Ishikawa (cell line): ENCODE results near the gene MAPK8IP1.

Experiments
- CEBPB ChIP-seq: IDR thresholded peaks from 2 replicates; pipeline ENCODE4 v1.6.1; 2012
- CREB1 ChIP-seq: IDR thresholded peaks from 2 replicates; pipeline ENCODE4 v1.6.1; 2012; ENCODE audit warnings: low read depth
- EGR1 ChIP-seq: IDR thresholded peaks from 2 replicates; pipeline ENCODE4 v1.6.1; 2012
- EP300 ChIP-seq: IDR thresholded peaks from 2 replicates; pipeline ENCODE4 v1.6.1; 2012; ENCODE audit warnings: borderline replicate concordance
- FOXM1 ChIP-seq: IDR thresholded peaks from 2 replicates; pipeline ENCODE4 v1.6.1; 2012; ENCODE audit warnings: low read depth, borderline replicate concordance
- MAX ChIP-seq: IDR thresholded peaks from 2 replicates; pipeline ENCODE4 v1.6.1; 2012
- NFIC ChIP-seq: IDR thresholded peaks from 2 replicates; pipeline ENCODE4 v1.6.1; 2012
- RAD21 ChIP-seq: IDR thresholded peaks from 2 replicates; pipeline ENCODE4 v1.6.1; 2012; ENCODE audit warnings: low read depth
- REST ChIP-seq: IDR thresholded peaks from 2 replicates; pipeline ENCODE4 v1.6.1; 2012; ENCODE audit warnings: low read depth, mild to moderate bottlenecking
- TAF1 ChIP-seq: IDR thresholded peaks from 2 replicates; pipeline ENCODE4 v1.6.1; 2012; ENCODE audit warnings: low read depth, mild to moderate bottlenecking
- TCF12 ChIP-seq: IDR thresholded peaks from 2 replicates; pipeline ENCODE4 v1.6.1; 2012; ENCODE audit warnings: low read depth
- TEAD4 ChIP-seq: IDR thresholded peaks from 2 replicates; pipeline ENCODE4 v1.6.1; 2012
- USF1 ChIP-seq: IDR thresholded peaks from 2 replicates; pipeline ENCODE4 v1.6.1; 2012
- YY1 ChIP-seq: IDR thresholded peaks from 2 replicates; pipeline ENCODE4 v1.6.1; 2012; ENCODE audit warnings: low read depth
- ZBTB7A ChIP-seq: IDR thresholded peaks from 2 replicates; pipeline ENCODE4 v1.6.1; 2012; ENCODE audit warnings: low read depth

Gene MAPK8IP1

GRCh38 chr11:45899086-45899447 lies 13.6 kb downstream of the MAPK8IP1 start:
- TF ChIP-seq USF1: no peak

- TF ChIP-seq EP300: no peak
- peak; percentile 27; the same call in 1 of the 2 replicates for TF ChIP-seq TCF12
- TF ChIP-seq RAD21: no peak
- TF ChIP-seq NFIC: no peak
- peak; percentile 54; the same call in 1 of the 2 replicates for TF ChIP-seq MAX
- peak; percentile 86 for TF ChIP-seq REST
- peak; percentile 75; the same call in 1 of the 2 replicates for TF ChIP-seq CREB1
- TF ChIP-seq EGR1: 0 out of 2 replicates have a peak, but pooled peaks have one; percentile 7
- peak; percentile 25; the same call in 1 of the 2 replicates for TF ChIP-seq TAF1
- TF ChIP-seq FOXM1: 0 out of 2 replicates have a peak, but pooled peaks have one; percentile 44
Measured at GRCh38 chr11:45899448-45900174, 14.2 kb downstream of the MAPK8IP1 start.

- 0 out of 2 replicates have a peak, but pooled peaks have one; percentile 25 for TF ChIP-seq ZBTB7A
Measured at GRCh38 chr11:45900175-45900800, 14.8 kb downstream of the MAPK8IP1 start.

- no peak for TF ChIP-seq RAD21
- TF ChIP-seq REST: no peak
- TF ChIP-seq EP300: no peak
- no peak for TF ChIP-seq YY1
- TF ChIP-seq ZBTB7A: no peak
- no peak for TF ChIP-seq EGR1
- TF ChIP-seq TCF12: no peak
- no peak for TF ChIP-seq MAX
- no peak for TF ChIP-seq FOXM1
- TF ChIP-seq USF1: no peak
- TF ChIP-seq TAF1: no peak
- TF ChIP-seq TEAD4: no peak
- TF ChIP-seq NFIC: no peak
- TF ChIP-seq CREB1: no peak
- TF ChIP-seq CEBPB: no peak
Measured at GRCh38 chr11:45900916-45901617, 15.6 kb downstream of the MAPK8IP1 start.

- TF ChIP-seq RAD21 (no peak), USF1 (no peak), CEBPB (no peak), TEAD4 (no peak), NFIC (no peak)
Measured at GRCh38 chr11:45901626-45902025, 16.2 kb downstream of the MAPK8IP1 start.
